NCI-H2196 (cell line): ENCODE measurements around the gene GBA2.
A peak's percentile ranks its signal among the peaks of the same experiment; 100 is the strongest.

Source experiments
- DNase-seq: peaks from one replicate; lab custom pipeline; 2025; ENCODE audit not compliant: unreplicated experiment; lab: John Stamatoyannopoulos, UW

The GBA2 gene

GRCh38 chr9:35767458-35767857, 18.4 kb upstream of the GBA2 start:
- no peak for DNase-seq

DNA sequence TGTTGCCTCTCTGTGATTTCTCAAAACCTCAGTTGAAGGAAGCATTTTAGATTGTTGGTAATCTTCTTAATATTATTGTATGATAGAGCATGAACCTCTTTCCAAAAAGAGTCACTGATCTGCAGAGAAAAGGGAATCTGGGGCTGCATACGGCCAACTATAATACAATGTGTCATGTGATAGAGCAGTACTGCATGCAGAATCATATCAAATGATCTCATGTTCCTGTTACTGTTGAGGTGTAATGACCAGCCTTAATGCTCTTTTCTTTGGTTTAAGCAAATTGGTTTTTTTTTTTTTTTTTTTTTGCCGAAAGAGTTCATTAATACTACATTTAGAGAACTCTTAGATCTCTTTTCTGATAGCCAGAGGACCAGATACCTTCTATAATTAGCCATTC, 18.0 kb upstream of the GBA2 start:
- no peak for DNase-seq

DNA sequence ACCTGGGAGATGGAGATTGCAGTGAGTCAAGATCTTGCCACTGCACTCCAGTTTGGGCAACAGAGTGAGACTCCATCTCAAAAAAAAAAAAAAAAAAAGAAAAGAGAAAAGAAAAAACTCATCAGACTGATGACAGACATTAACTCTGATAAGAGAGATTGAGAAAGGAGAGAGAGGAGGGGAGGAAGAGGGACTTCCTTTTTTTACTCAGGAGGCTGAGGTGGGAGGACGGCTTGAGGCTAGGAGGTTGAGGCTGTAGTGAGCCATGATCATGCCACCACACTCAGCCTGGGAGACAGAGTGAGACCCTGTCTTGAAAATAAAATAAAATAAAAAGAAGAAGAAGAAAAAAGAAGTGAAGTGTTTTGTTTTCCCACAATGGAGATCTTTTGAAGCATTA, 14.8 kb upstream of the GBA2 start:
- DNase-seq: no peak

DNA sequence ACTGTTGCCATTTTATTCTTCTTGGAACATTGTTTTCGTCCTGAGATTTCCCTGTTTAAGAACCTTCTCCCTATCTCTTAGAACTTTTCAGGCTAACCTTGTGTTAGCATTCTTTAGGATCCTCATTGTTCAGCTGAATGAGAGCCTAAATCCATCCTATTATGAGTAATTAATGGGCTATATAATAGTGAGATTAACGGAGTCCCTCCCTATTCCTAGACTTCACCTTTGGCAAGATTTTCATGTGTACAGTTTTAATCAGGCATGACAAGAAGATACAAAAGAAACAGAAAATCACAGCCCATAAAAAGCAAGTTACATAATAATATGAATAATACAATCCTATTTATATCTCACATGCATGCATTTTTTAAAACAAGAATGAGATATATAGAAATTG, 14.2 kb upstream of the GBA2 start:
- DNase-seq: no peak

DNA sequence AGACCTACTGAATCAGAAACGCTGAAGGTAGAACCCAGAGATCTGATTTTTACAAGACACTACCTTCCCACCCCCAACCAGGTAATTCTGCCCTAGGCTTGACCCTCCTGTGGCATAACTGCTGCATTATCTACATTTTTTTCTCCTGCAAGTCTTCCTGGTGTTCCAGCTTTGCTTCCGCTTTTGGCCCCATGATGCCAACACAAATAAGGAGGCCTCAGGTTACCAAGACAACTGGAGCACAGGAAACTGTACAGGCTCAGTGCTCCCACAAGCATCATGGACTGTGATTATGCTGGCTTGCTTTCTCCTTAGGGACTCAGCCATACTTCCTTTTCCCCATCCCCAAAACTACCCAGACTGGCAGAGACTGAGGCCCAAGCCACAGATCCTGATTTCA, 11.6 kb upstream of the GBA2 start:
- peak; percentile 59 for DNase-seq

- DNase-seq: no peak
Measured at GRCh38 chr9:35759795-35760194, 10.8 kb upstream of the GBA2 start.

DNA sequence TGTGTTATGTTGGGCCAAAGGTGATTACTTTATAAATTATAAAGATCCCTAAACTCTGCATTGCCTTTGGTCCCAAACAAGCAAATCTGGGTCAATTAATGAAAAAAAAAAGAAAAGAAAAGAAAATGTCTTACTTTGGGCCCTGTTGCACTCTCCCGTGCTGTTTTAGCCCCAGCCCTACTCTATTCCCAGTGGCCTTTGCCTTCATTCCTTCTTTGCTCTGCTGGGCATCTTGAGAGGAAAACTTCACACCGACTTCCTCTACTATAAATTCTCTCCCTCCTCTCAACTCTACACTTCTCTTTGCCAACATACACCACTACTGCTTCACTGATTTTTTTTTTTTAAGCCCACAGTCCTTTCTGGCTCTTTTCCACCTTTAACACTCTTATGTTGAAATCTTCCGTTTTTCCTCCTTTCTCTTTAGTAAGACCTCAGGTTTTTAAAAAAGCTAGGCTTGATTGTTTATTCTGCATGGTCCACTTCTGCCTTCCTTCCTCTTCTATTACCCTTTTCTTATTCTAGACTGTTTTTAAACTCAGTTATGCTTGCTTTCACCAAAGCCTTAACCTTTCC, 9.5 kb upstream of the GBA2 start:
- no peak for DNase-seq

GRCh38 chr9:35757892-35758275, 8.9 kb upstream of the GBA2 start:
- no peak for DNase-seq

DNA sequence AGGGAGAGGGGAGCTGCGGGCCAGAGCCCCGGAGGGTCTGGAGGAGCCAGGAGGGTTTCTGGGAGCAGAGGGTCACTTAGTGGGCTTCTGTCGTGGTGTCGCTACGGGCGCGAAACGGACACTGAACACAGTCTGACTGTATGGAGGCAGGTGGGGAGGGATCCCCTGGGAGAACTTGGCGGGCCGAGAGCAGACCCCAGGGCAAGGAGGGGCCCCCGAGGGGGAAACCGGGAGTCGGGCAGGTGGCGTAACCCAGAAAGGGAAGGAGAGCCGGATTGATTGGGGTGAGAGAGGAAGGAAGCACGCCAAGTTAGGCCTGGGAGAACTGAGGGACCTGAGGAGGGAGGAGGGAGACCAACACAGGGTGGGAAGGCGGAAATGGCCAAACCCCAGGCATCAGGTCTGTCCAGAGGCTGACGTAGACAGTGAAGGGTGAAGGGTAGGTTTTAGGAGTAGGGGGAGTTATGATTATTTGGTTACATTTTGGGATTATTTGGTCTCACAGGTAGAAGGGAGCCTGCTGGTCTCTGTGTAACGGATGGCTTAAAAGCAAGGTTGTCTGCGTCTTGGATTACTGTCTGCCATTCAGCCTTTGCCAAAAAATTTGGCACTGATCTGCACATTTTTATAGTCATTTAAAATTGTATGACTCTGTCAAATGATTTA, 8.3 kb upstream of the GBA2 start:
- DNase-seq: peak; percentile 64

DNA sequence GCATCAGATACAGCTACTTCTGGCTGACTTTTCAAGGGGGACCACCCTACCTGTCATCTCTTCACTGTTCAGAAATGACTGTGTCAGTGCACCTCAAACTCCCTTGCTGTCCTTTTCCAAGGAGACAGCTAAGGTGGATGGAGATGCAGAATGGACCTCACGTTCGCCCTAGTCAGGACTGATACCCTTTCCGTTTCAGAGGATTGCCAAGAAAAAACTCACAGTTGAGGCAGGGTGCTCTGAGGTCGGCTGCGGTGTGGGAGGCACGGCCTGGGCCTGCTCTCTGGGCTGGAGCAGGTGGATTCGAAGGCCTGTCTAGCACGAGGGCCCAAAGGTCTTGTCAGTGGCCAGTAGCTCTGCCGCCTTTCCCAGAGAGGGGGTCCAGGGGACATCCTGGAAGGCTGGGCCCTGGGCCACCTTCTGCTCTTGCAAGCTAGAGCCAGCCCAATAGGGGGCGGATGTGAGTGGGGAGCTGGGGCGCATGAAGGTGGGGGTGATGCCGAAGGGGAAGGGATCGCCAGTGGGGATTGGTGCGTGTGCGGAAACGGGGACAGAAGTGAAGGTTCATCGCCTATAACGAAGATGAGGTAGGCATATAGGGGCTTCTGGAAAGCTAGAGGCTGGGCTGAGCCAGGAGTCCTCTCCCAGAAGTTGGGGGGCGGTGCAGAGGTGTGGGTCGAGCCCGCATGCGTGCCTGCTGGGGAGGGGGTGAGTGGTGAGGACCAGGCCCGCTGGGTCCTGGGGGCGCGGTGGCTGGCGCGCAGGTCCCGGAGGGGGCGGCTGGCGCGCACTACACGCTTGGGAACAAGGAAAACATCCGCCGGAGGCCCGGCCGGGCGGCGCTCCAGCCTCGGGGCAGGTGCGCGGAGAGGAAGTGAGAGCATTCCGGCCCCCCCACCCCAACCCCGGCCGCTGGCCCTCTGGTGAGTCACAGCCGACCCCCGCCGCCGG, 7.5 kb upstream of the GBA2 start:
- DNase-seq: peak; percentile 74

DNA sequence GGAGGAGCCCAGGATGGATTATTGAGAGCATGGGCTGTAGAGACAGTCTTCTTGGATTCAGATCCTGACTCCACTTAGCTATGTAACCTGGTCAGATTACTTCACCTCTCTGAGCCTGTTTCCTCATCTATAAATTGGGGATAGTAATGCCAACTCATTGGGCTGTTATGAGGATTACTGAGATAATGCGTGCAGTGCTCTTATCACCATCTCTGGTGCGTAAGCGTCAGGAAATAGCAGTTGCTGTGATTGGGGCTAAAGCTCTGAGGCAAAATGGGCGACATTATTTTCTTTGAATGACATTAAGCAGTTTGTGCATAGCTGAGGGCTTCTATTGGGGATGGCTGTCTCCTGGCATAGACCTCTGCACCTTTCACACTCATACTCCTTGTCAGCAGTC, 6.0 kb upstream of the GBA2 start:
- no peak for DNase-seq

- DNase-seq: no peak
Measured at GRCh38 chr9:35754264-35754663, 5.2 kb upstream of the GBA2 start, which contains the start of gene MSMP. Gene MSMP (minus strand): TSS chr9:35754276. CDS start chr9:35754129, 147 bp downstream.

DNA sequence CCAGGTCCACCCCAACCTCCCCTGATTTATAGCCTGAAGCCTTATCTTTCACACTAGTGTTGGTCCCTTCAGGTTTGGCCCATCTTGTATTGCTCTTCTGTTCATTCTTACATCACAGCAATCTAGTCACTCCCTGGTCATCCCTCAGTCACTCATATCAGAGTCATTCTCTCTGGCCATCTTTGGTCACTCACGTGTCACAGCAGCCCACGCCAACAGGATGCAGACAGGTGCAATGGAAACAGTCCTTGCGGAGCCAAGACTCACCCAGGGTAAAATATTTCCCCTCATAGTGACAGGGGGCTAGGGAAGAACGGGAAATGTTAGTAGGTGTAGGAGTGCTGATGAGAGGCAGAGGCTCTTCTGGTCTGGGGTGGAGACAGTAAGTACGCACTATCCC, 4.4 kb upstream of the GBA2 start:
- DNase-seq: no peak

- DNase-seq: no peak
Measured at GRCh38 chr9:35750256-35750531, 1.2 kb upstream of the GBA2 start.

- DNase-seq: peak; percentile 31
Measured at GRCh38 chr9:35749515-35750255, 657 bp upstream of the GBA2 start.

GRCh38 chr9:35748242-35748857, 678 bp downstream of the GBA2 start:
- no peak for DNase-seq

GRCh38 chr9:35746583-35746982, 2.4 kb downstream of the GBA2 start:
- no peak for DNase-seq

GRCh38 chr9:35745569-35745968, 3.5 kb downstream of the GBA2 start:
- DNase-seq: no peak

GRCh38 chr9:35743880-35744518, 5.0 kb downstream of the GBA2 start:
- DNase-seq: no peak

DNA sequence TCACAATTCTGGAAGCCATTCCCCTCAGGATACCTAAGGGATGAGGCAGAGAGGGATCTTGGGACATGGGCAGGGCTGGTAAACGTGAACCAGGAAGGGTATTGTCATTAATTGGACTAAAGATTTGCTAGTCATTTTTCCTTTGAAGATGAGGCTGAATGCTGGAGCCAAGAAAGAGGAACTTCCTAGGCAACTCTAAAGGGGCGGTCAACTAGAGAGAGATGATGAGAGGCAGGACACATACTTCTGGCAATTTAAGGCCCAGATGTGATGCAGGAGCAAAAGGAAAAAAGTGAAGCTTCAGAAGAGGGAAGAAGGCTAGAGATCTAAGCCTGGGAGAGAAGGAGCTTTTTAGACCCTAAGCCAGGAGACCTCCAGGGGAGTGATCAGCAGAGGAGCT, 5.6 kb downstream of the GBA2 start:
- DNase-seq: no peak

DNA sequence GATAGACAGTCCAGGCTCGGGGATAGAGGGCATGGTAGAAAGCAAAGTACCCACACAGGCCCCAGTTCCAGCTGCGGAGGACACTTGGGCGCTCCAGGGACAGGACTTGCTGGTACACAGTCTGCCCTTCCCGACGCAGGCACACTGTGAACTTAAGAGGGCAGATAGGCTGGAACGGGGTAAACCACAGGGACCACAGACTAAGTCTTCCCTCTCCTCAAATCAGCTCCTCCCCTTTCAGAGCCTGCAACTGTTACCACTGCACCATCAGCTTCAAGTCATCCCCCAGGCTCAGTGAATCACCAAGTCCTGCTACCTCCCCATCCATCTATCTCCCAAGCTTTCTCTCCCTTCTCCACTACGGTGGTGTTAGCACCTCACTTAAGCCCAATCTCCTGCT, 7.3 kb downstream of the GBA2 start:
- no peak for DNase-seq
